NCI-H2196 (cell line): ENCODE results near the gene TNS2.

Experiments used
- DNase-seq: peaks from one replicate; lab custom pipeline; 2025; ENCODE audit not compliant: unreplicated experiment; lab: John Stamatoyannopoulos, UW

The TNS2 gene

GRCh38 chr12:53042607-53043454, 7.0 kb upstream of the TNS2 start:
- DNase-seq, result no peak

- peak; percentile 18 for DNase-seq
Observed at GRCh38 chr12:53044052-53044581, 5.7 kb upstream of the TNS2 start.

- no peak for DNase-seq
Observed at GRCh38 chr12:53044896-53045695, 4.8 kb upstream of the TNS2 start.

GRCh38 chr12:53045696-53046045, 4.2 kb upstream of the TNS2 start:
- no peak for DNase-seq

GRCh38 chr12:53046655-53047220, 3.1 kb upstream of the TNS2 start:
- peak; percentile 91 for DNase-seq

GRCh38 chr12:53047221-53048032, 2.4 kb upstream of the TNS2 start:
- DNase-seq, result peak; percentile 91

GRCh38 chr12:53048033-53048779, 1.7 kb upstream of the TNS2 start:
- DNase-seq, result peak; percentile 53

GRCh38 chr12:53048780-53049401, 974 bp upstream of the TNS2 start:
- DNase-seq, result no peak

GRCh38 chr12:53050426-53051057, 677 bp downstream of the TNS2 start:
- DNase-seq, result no peak

GRCh38 chr12:53051058-53051880, 1.4 kb downstream of the TNS2 start:
- no peak for DNase-seq

GRCh38 chr12:53051881-53052412, 2.1 kb downstream of the TNS2 start:
- no peak for DNase-seq

GRCh38 chr12:53052419-53053217, 2.8 kb downstream of the TNS2 start:
- DNase-seq, result peak; percentile 64

GRCh38 chr12:53053218-53054111, 3.6 kb downstream of the TNS2 start:
- DNase-seq, result peak; percentile 79

GRCh38 chr12:53054112-53054878, 4.4 kb downstream of the TNS2 start:
- peak; percentile 96 for DNase-seq

- no peak for DNase-seq
Observed at GRCh38 chr12:53055471-53056266, 5.8 kb downstream of the TNS2 start.
